SK-N-SH treated with all-trans-retinoic acid at 6 μM for 48 hours (cell line): Measurements from ENCODE around the gene UPP2.

Source experiments
- CREB5 ChIP-seq: fragments of 250-450 bp; sonication (Bioruptor Pico); IDR thresholded peaks from 2 replicates; pipeline ENCODE4 v1.5.1; 2020; ENCODE audit warnings: low read depth, mild to moderate bottlenecking, moderate library complexity
- CSRNP3 ChIP-seq: fragments of 250-450 bp; sonication (Bioruptor Pico); IDR thresholded peaks from 2 replicates; pipeline ENCODE4 v1.5.1; 2021; ENCODE audit warnings: mild to moderate bottlenecking, moderate library complexity
- ESRRG ChIP-seq: fragments of 250-450 bp; sonication (Bioruptor Pico); IDR thresholded peaks from 2 replicates; pipeline ENCODE4 v1.6.1; 2021; ENCODE audit warnings: mild to moderate bottlenecking
- GLIS3 ChIP-seq: fragments of 250-450 bp; sonication (Bioruptor Pico); IDR thresholded peaks from 2 replicates; pipeline ENCODE4 v1.5.0; 2020; ENCODE audit warnings: mild to moderate bottlenecking, moderate library complexity
- PATZ1 ChIP-seq: fragments of 250-450 bp; sonication (Bioruptor Pico); IDR thresholded peaks from 2 replicates; pipeline ENCODE4 v1.8.0; 2020; ENCODE audit warnings: mild to moderate bottlenecking, moderate library complexity, borderline replicate concordance
- POU6F1 ChIP-seq: fragments of 250-450 bp; sonication (Bioruptor Pico); IDR thresholded peaks from 2 replicates; pipeline ENCODE4 v1.8.0; 2021; ENCODE audit warnings: low read depth, mild to moderate bottlenecking, moderate library complexity, borderline replicate concordance
- PPARA ChIP-seq: fragments of 250-450 bp; sonication (Bioruptor Pico); IDR thresholded peaks from 2 replicates; pipeline ENCODE4 v1.5.0; 2020; ENCODE audit warnings: mild to moderate bottlenecking, borderline replicate concordance
- RARB ChIP-seq: fragments of 250-450 bp; sonication (Bioruptor Pico); IDR thresholded peaks from 2 replicates; pipeline ENCODE4 v1.8.0; 2021; ENCODE audit warnings: mild to moderate bottlenecking, moderate library complexity
- SNAI2 ChIP-seq: fragments of 250-450 bp; sonication (Bioruptor Pico); IDR thresholded peaks from 2 replicates; pipeline ENCODE4 v1.5.0; 2020; ENCODE audit warnings: mild to moderate bottlenecking, moderate library complexity
- TOX ChIP-seq: fragments of 250-450 bp; sonication (Bioruptor Pico); IDR thresholded peaks from 2 replicates; pipeline ENCODE4 v1.8.0; 2021; ENCODE audit warnings: mild to moderate bottlenecking, moderate library complexity, borderline replicate concordance
- ZFP3 ChIP-seq: fragments of 250-450 bp; sonication (Bioruptor Pico); IDR thresholded peaks from 2 replicates; pipeline ENCODE4 v1.5.0; 2020; ENCODE audit warnings: mild to moderate bottlenecking, moderate library complexity
- ZFP30 ChIP-seq: fragments of 450-650 bp; formaldehyde crosslinking; IDR thresholded peaks from 2 replicates; pipeline ENCODE4 v1.5.0; 2022; ENCODE audit warnings: mild to moderate bottlenecking, moderate library complexity
- ZNF565 ChIP-seq: fragments of 450-650 bp; formaldehyde crosslinking; conservative IDR thresholded peaks from 2 replicates; pipeline ENCODE4 v1.5.0; 2020; ENCODE audit warnings: low read depth, mild to moderate bottlenecking, moderate library complexity
- ZNF8 ChIP-seq: fragments of 450-650 bp; formaldehyde crosslinking; IDR thresholded peaks from 2 replicates; pipeline ENCODE4 v1.5.0; 2020; ENCODE audit warnings: mild to moderate bottlenecking, moderate library complexity

DNA sequence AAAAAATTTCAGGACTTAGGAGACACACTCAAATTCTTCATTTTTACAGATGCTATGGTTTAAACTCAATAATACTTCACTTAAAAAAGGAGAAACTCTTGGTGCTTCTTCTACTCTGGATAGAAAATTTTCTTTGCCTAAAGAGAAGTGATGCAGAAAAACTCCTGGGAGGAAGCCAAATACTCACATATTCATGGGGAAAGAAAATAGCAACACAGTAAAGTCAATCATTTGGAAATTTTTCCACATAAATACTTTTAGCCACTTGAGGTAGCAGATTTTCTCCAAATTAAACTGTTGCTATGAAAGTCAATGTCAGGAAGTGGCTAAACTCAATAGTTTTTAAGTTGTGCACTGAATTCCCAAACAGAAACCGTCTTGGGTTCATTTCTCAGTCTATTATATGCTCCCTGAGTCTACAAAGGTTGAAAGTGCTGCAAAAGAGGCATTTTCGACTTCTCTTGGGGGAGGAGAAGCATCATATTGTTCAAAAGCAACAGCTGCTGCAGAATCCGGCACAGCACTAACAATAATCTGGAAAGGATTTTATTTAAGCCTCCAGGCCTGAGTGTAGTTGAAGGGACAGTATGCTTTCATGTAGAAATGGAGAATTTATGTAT, 81.1 kb downstream of the UPP2 start:
- TF ChIP-seq PATZ1 (CRISPR knock-in tag): no peak
- TF ChIP-seq CREB5 (CRISPR knock-in tag): no peak
- TF ChIP-seq CSRNP3 (CRISPR knock-in tag): no peak
- no peak for TF ChIP-seq ZFP30
- TF ChIP-seq SNAI2 (CRISPR knock-in tag): no peak
- TF ChIP-seq ZNF565: no peak
- TF ChIP-seq ZNF8 (CRISPR knock-in tag): no peak
- TF ChIP-seq RARB (CRISPR knock-in tag): no peak
- no peak for TF ChIP-seq ESRRG (CRISPR knock-in tag)
- no peak for TF ChIP-seq POU6F1
- TF ChIP-seq PPARA (CRISPR knock-in tag): no peak
- TF ChIP-seq ZFP3 (CRISPR knock-in tag): no peak
- TF ChIP-seq TOX (CRISPR knock-in tag): no peak
- TF ChIP-seq GLIS3 (CRISPR knock-in tag): no peak
